ENCODE results near the gene IPO7.
"Not testable (repeated sequence)": the region's sequence is repeated elsewhere in the genome, so short reads cannot be mapped to it uniquely, and the experiment has no call there.

Gene IPO7

GRCh38 chr11:9428706-9429105 is 44.3 kb downstream of the IPO7 start:
- no peak for DNase-seq (ENCODE audit: low read depth)
- TF ChIP-seq CTCF (conservative IDR thresholded peaks at IDR 0.05; ENCODE audit: low read depth, low read length) = no peak
- H3K4me3 ChIP-seq (ENCODE audit: low read length) = no peak overlapping the region

GRCh38 chr11:9438611-9439010 is 54.2 kb downstream of the IPO7 start:
- no peak for TF ChIP-seq CTCF (conservative IDR thresholded peaks at IDR 0.05; ENCODE audit: low read depth, low read length)
- no peak overlapping the region for H3K4me3 ChIP-seq (ENCODE audit: low read length)
- DNase-seq (ENCODE audit: low read depth) = no peak

- no peak overlapping the region for H3K4me3 ChIP-seq (ENCODE audit: low read length)
- DNase-seq (ENCODE audit: low read depth) = no peak
- no peak for TF ChIP-seq CTCF (conservative IDR thresholded peaks at IDR 0.05; ENCODE audit: low read depth, low read length)
Measured at GRCh38 chr11:9446230-9446629, 61.8 kb downstream of the IPO7 start.

- TF ChIP-seq CTCF (conservative IDR thresholded peaks at IDR 0.05; ENCODE audit: low read depth, low read length) = no peak
- H3K4me3 ChIP-seq (ENCODE audit: low read length) = no peak overlapping the region
- no peak for DNase-seq (ENCODE audit: low read depth)
Measured at GRCh38 chr11:9448576-9449352, 64.3 kb downstream of the IPO7 start.

- DNase-seq (ENCODE audit: low read depth); H3K4me3 ChIP-seq (ENCODE audit: low read length): not testable (repeated sequence)
Measured at GRCh38 chr11:9452023-9452422, 67.6 kb downstream of the IPO7 start.

- TF ChIP-seq CTCF (conservative IDR thresholded peaks at IDR 0.05; ENCODE audit: low read depth, low read length) = no peak
- no peak for DNase-seq (ENCODE audit: low read depth)
- H3K4me3 ChIP-seq (ENCODE audit: low read length) = no peak overlapping the region
Measured at GRCh38 chr11:9455722-9456121, 71.3 kb downstream of the IPO7 start.

GRCh38 chr11:9459667-9460321 is 75.3 kb downstream of the IPO7 start:
- no peak for TF ChIP-seq CTCF (conservative IDR thresholded peaks at IDR 0.05; ENCODE audit: low read depth, low read length)
- peak; percentile 26 for DNase-seq (ENCODE audit: low read depth)
- H3K4me3 ChIP-seq (ENCODE audit: low read length) = peak overlapping the region; percentile 98
